Common myeloid progenitor, CD34-positive (primary cell): ENCODE data around the gene KCNQ5.

Experiments used
- CTCF ChIA-PET: fragments of 350-600 bp; sonication (Branson Sonifier 250); formaldehyde crosslinking; loops from one replicate; lab custom pipeline; 2021; ENCODE audit warnings: antibody characterized with exemption; lab: Charles Lee
- POLR2A ChIA-PET: fragments of 350-600 bp; sonication (Branson Sonifier 250); formaldehyde crosslinking; loops from one replicate; lab custom pipeline; 2021; ENCODE audit warnings: antibody characterized with exemption; lab: Charles Lee
- DNase-seq, 3 donors: peaks; one replicate each; pipeline versions ENCODE4 v3.0.0 to v3.0.0-alpha.2; 2013
- H3K27ac ChIP-seq, 2 experiments: 1 replicate in 1 of 2; 2 replicates in 1 of 2; pipeline ENCODE4 v1.7.0; 2013; ENCODE audit warnings: inconsistent platforms in 2 of 2, low read length in 2 of 2, mild to moderate bottlenecking in 2 of 2, low read depth in 1 of 2, moderate library complexity in 1 of 2; ENCODE audit not compliant: severe bottlenecking in 2 of 2, insufficient read depth in 1 of 2, poor library complexity in 1 of 2
- H3K27me3 ChIP-seq, 5 experiments: replicated peaks in 2 of 5; 1 replicate in 3 of 5; 2 replicates in 2 of 5; pipeline versions ENCODE4 v1.6.1 to v1.7.0; 2013; ENCODE audit warnings: low read length in 4 of 5, mild to moderate bottlenecking in 2 of 5, moderate library complexity in 2 of 5, inconsistent platforms in 1 of 5; ENCODE audit not compliant: insufficient read depth in 5 of 5, control insufficient read depth in 4 of 5
- H3K36me3 ChIP-seq, 4 experiments: 1 replicate in 2 of 4; 2 replicates in 2 of 4; pipeline versions ENCODE4 v1.6.1 to v1.7.0; 2013; ENCODE audit warnings: low read length in 3 of 4, control low read depth in 1 of 4, mild to moderate bottlenecking in 1 of 4; ENCODE audit not compliant: control insufficient read depth in 4 of 4, insufficient read depth in 4 of 4
- H3K4me1 ChIP-seq, 4 experiments: 1 replicate in 3 of 4; 2 replicates in 1 of 4; pipeline versions ENCODE4 v1.6.1 to v1.7.1; 2013; ENCODE audit warnings: low read length in 3 of 4, mild to moderate bottlenecking in 3 of 4, control low read depth in 1 of 4, inconsistent platforms in 1 of 4, moderate library complexity in 1 of 4; ENCODE audit not compliant: control insufficient read depth in 4 of 4, insufficient read depth in 4 of 4; ENCODE audit errors: control extremely low read depth in 1 of 4
- H3K4me3 ChIP-seq, 7 experiments: 1 replicate in 4 of 7; 2 replicates in 3 of 7; pipeline versions ENCODE4 v1.5.1 to v1.7.0; 2013; ENCODE audit warnings: mild to moderate bottlenecking in 7 of 7, low read length in 6 of 7, moderate library complexity in 6 of 7, inconsistent platforms in 2 of 7, low read depth in 2 of 7, control low read depth in 1 of 7; ENCODE audit not compliant: insufficient read depth in 4 of 7, control insufficient read depth in 1 of 7; ENCODE audit errors: extremely low read depth in 1 of 7
- H3K9me3 ChIP-seq, 5 experiments: 1 replicate in 4 of 5; 2 replicates in 1 of 5; pipeline versions ENCODE4 v1.6.1 to v1.7.1; 2013; ENCODE audit warnings: low read length in 4 of 5, mild to moderate bottlenecking in 2 of 5, inconsistent platforms in 1 of 5, low read depth in 1 of 5, moderate library complexity in 1 of 5; ENCODE audit not compliant: control insufficient read depth in 4 of 5, insufficient read depth in 2 of 5; ENCODE audit errors: control extremely low read depth in 1 of 5
- WGBS: methylation state at CpG from one replicate; pipeline ENCODE4 v1.1.5; 2013; ENCODE audit not compliant: insufficient coverage; 5-methylcytosine and 5-hydroxymethylcytosine counted together

KCNQ5 gene

DNA sequence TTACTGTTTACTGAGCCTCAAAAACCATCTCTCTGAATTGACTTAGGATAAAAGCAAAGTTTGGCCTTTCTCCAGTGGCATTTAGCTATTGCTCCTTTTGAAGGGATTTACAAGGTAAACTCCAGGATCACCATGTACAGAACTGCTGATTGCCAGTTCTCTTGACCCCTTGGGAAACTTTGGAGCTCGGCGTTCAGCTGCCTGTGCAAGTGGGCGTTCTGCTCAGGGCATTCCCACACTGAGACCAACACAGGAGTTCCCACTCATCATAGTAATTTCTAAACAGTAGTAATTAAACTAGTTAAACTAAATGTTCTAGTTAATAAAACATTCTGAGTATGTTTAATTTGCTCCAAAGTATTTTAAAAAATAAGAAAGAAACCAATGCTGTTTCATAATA lies 14.9 kb downstream of the KCNQ5 start:
- Histone ChIP-seq H3K27ac (no peak overlapping the region), H3K27me3 (no peaks in the 10 kb centered on the region), H3K4me1 (peaks cover 0 to 7% (median 0%) of the 10 kb centered on the region in 4 experiments), H3K4me3 (no peak overlapping the region), H3K36me3 (peaks cover 0 to 2% (median under 1%) of the 10 kb centered on the region in 4 experiments), H3K9me3 (peaks cover 0 to 3% (median 0%) of the 10 kb centered on the region in 5 experiments)
- WGBS, result 100% methylated on average over 2 of the region's 3 CpGs
- CTCF ChIA-PET, result interaction anchor here (0.8 to 1.0 kb wide), 2 partner anchors 12 to 14 kb away, joined by 3 to 4 read pairs; no protein-coding TSS in a partner anchor
- DNase-seq, result no peak
- POLR2A ChIA-PET, result no interaction called here

DNA sequence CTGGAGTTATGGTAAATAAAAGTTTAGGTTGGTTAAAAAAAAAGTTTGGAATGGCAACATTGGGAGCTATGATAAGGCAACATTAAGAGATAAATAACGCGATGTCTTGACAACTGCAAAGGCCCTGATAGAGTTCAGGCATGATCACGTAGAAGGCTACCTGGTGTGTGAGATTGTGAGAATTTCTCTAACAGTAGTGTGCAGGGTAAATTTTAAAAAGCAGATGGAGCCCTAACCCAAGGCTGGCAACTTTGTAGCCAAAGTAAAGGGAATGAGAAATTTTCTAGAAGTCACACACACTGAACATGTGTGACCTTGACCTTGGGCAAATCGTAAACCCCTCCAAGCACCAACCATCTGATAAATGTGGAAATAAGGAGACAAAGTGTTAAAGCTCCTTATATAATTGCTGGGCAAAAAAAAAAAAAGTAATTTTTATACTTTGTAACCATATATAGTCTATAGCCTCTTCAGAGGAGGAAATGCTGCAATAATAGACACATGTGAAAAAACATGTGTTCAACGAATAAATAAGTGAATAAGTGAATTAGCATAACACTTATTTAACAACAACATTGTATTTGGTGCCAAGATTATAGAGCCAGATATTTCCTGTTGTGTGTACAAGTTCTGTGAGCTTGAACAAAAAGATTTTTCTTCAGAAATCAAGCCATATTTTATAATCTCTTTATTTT lies 18.2 kb downstream of the KCNQ5 start:
- 100% methylated on average over 3 of the region's 5 CpGs for WGBS
- H3K27me3 ChIP-seq, result no peaks in the 10 kb centered on the region
- H3K27ac ChIP-seq, result no peak overlapping the region
- ChIA-PET CTCF (interaction anchor here (0.8 to 2.6 kb wide), 8 partner anchors 8 to 543 kb away, joined by 3 to 10 read pairs (median 4); no protein-coding TSS in a partner anchor), POLR2A (no interaction called here)
- no peaks in the 10 kb centered on the region for H3K9me3 ChIP-seq
- H3K4me1 ChIP-seq, result peaks cover 0 to 9% (median 0%) of the 10 kb centered on the region in 4 experiments
- no peaks in the 10 kb centered on the region for H3K36me3 ChIP-seq
- no peak overlapping the region for H3K4me3 ChIP-seq
- no peak for DNase-seq

DNA sequence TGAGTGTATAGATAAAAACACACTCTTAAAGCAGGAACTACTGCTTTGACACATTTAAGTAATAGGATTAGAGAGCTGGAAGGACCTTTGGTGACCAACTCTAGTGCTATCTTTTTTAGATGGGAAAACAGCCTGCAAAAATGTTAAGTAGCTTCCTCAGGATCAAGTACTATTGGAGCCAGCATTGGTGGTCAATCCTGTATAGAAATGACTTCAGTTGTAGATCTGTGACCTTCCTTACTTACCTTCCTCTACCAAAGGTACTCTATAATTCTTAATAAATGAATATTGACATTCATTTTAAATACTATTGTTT lies 18.7 kb downstream of the KCNQ5 start:
- no peak overlapping the region for H3K27ac ChIP-seq
- no peak for DNase-seq
- no peak overlapping the region for H3K4me3 ChIP-seq
- peaks cover 0 to 9% (median 0%) of the 10 kb centered on the region in 4 experiments for H3K4me1 ChIP-seq
- ChIA-PET CTCF (interaction anchor here (0.9 to 2.6 kb wide), 5 partner anchors 16 to 542 kb away, joined by 3 to 10 read pairs (median 5); no protein-coding TSS in a partner anchor), POLR2A (no interaction called here)
- H3K9me3 ChIP-seq, result no peaks in the 10 kb centered on the region
- H3K36me3 ChIP-seq, result no peaks in the 10 kb centered on the region
- no peaks in the 10 kb centered on the region for H3K27me3 ChIP-seq

DNA sequence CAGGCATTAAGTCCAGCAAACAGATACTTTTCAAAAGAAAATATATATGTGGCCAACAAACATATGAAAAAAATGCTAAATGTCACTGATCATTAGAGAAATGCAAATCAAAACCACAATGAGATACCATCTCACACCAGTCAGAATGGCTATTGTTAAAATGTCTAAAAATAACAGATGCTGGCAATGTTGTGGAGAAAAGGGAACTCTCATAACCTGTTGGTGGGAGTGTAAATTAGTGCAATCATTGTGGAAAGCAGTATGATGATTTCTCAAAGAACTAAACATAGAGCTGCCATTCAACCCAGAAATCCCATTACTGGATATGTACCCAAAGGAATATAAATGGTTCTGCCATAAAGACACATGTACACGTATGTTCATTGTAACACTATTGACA lies 20.6 kb downstream of the KCNQ5 start:
- Histone ChIP-seq H3K4me3 (no peak overlapping the region), H3K27me3 (no peaks in the 10 kb centered on the region), H3K36me3 (no peaks in the 10 kb centered on the region), H3K4me1 (peaks cover 0 to 9% (median 0%) of the 10 kb centered on the region in 4 experiments), H3K27ac (no peak overlapping the region), H3K9me3 (no peaks in the 10 kb centered on the region)
- no peak for DNase-seq
- POLR2A ChIA-PET, result no interaction called here
- CTCF ChIA-PET, result interaction anchor here (0.9 to 1.4 kb wide), 2 partner anchors 22 to 487 kb away, joined by 3 read pairs; no protein-coding TSS in a partner anchor
- no CpG with 5 or more reads among the region's 1 CpG for WGBS

DNA sequence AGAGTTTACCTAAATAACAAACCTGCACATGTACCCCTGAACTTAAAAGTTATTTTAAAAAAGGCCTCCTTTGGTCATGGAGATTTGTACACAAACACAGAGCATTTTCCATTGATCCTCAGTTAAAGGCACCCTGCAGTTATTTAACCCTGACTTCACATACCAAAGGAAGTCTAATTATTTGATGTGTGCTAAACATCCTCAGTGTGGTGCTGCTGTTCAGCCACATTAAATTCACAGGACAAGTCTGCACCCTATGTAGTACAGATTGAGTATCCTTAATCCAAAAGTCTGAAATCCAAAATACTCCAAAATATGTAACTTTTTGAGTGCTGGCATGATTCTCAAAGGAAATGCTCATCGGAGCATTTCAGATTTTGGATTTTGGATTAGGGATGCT lies 21.4 kb downstream of the KCNQ5 start:
- peaks cover 0 to 9% (median 0%) of the 10 kb centered on the region in 4 experiments for H3K4me1 ChIP-seq
- no peak overlapping the region for H3K27ac ChIP-seq
- no peaks in the 10 kb centered on the region for H3K9me3 ChIP-seq
- ChIA-PET POLR2A (no interaction called here), CTCF (interaction anchor here (1.4 kb wide), 1 partner anchor 487 kb away, joined by 3 read pairs; no protein-coding TSS in a partner anchor)
- no CpG with 5 or more reads among the region's 1 CpG for WGBS
- DNase-seq, result no peak
- no peaks in the 10 kb centered on the region for H3K36me3 ChIP-seq
- H3K4me3 ChIP-seq, result no peak overlapping the region
- H3K27me3 ChIP-seq, result no peaks in the 10 kb centered on the region

DNA sequence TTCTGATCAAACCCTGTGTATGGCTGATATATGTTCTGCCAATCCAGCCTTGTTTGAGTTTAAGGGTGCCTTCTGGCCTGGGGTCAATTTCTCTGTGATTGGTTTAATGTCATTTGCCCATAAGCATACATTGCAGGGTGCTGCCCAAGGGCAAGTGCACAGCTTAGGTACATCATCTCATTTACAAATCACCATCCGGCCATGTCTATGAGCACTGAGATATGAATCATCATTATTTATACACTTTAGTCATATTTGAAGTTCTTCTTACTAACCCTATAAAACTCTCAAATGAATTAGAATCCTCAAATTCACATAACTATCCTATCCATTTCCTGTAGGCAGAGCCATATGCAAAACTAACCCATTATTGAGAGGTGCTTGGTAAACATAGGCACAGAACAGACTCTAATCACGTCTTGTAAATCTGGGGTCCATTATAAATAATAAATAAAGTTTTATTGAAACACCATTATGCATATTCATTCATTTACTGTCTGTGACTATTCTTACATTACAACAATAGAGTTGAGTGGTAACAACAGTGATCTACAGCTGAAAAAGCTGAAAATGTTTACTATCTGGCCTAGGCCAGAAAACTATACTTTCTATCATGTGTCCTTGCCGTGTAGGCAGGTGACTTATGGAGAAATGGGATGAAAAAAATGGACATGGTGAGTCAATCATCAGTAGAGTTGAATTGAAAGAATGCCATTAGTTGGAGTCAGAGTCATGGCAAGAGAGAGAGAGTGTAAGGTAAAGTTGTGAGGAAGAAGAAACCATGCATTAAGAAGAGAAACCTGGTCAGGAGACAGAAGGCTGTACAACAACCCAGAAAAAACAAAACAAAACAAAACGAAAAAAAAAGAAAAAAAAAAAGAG lies 25.0 kb downstream of the KCNQ5 start:
- CTCF ChIA-PET, result interaction anchor here (1.4 kb wide), 1 partner anchor 30 kb away, joined by 4 read pairs; no protein-coding TSS in a partner anchor
- POLR2A ChIA-PET, result no interaction called here
- H3K4me3 ChIP-seq, result no peak overlapping the region
- DNase-seq, result no peak
- peaks cover 0 to 12% (median 2%) of the 10 kb centered on the region in 4 experiments for H3K4me1 ChIP-seq
- peaks cover 0 to 4% (median 0%) of the 10 kb centered on the region in 4 experiments for H3K36me3 ChIP-seq
- H3K27me3 ChIP-seq, result no peaks in the 10 kb centered on the region
- WGBS, result no CpG with 5 or more reads among the region's 4 CpGs
- H3K27ac ChIP-seq, result no peak overlapping the region
- H3K9me3 ChIP-seq, result no peaks in the 10 kb centered on the region
